Thyroid gland (tissue), 4 donors: Measurements from ENCODE around the gene SLC22A13. TPM values are rescaled to one million over a fixed set of nuclear protein-coding genes. Genes with fewer than 3 reads are reported as not detected.

Source experiments
- DNase-seq, 2 donors: peaks; one replicate each; pipeline ENCODE4 v3.0.0-alpha.2; 2019
- H3K27ac ChIP-seq, 3 donors: fragments of 200-600 bp; sonication (generic); 1 replicate in 2 of 3; 2 replicates in 1 of 3; pipeline ENCODE4 v1.5.1; 2016 to 2019; ENCODE audit warnings: mild to moderate bottlenecking in 1 of 3, moderate library complexity in 1 of 3
- H3K27me3 ChIP-seq: fragments of 200-600 bp; sonication (generic); one replicate; pipeline ENCODE4 v1.5.1; 2019
- H3K36me3 ChIP-seq, 2 donors: fragments of 200-600 bp; sonication (generic); one replicate each; pipeline ENCODE4 v1.5.1; 2016 to 2019
- H3K4me1 ChIP-seq, 2 donors: fragments of 200-600 bp; sonication (generic); one replicate each; pipeline ENCODE4 v1.5.1; 2017 to 2019
- H3K4me3 ChIP-seq, 3 donors: fragments of 200-600 bp; sonication (generic); replicated peaks in 1 of 3; 1 replicate in 2 of 3; 2 replicates in 1 of 3; pipeline ENCODE4 v1.5.1; 2016; ENCODE audit warnings: mild to moderate bottlenecking in 1 of 3
- H3K9me3 ChIP-seq: fragments of 200-600 bp; sonication (generic); one replicate; pipeline ENCODE4 v1.5.1; 2017
- CTCF ChIP-seq, 6 experiments: fragments of 200-600 bp in 3 of 6; fragments of 450-650 bp in 3 of 6; sonication (generic) in 3 of 6; IDR thresholded peaks; one replicate each; pipeline ENCODE4 v1.5.1; 2016 to 2019; ENCODE audit warnings: antibody characterized with exemption in 6 of 6, mild to moderate bottlenecking in 2 of 6, inconsistent platforms in 1 of 6, moderate library complexity in 1 of 6
- POLR2A ChIP-seq, 2 donors: fragments of 450-650 bp; IDR thresholded peaks; one replicate each; pipeline ENCODE4 v1.6.1; 2017; ENCODE audit warnings: antibody characterized with exemption in 2 of 2, mild to moderate bottlenecking in 2 of 2, moderate library complexity in 1 of 2
- intact Hi-C: fragments of 100-400 bp; cut with DNase I; formaldehyde crosslinking; loops from one replicate; pipeline ENCODE4 v1.15.1; 2023
- small RNA-seq: library from RNA; depleted of rRNA; stranded (forward); fragments of <200 nt; gene quantifications from one replicate; pipeline ENCODE3, GENCODE V24; 2016
- total RNA-seq, 4 donors: library from RNA; depleted of rRNA; stranded (reverse); fragments of >200 nt; gene quantifications; one replicate each; pipeline ENCODE4 v1.2.3, GENCODE V29; 2016

The SLC22A13 gene
- total RNA-seq, 4 donors from 2014 or later: 0.54 to 0.56 TPM; not detected in 2

- Histone ChIP-seq H3K4me3 (no peak overlapping the region), H3K9me3 (no peaks in the 10 kb centered on the region), H3K36me3 (no peaks in the 10 kb centered on the region), H3K27ac (no peak overlapping the region), H3K27me3 (no peaks in the 10 kb centered on the region), H3K4me1 (no peaks in the 10 kb centered on the region)
- intact Hi-C loops: no loop called here
- TF ChIP-seq POLR2A (IDR thresholded peaks at IDR 0.05) (no peak), CTCF (IDR thresholded peaks at IDR 0.05) (no peak)
- DNase-seq: no peak
Measured at GRCh38 chr3:38327335-38328009, 61.9 kb downstream of the SLC22A13 start.

Small RNA genes within 50 kb of the gene (small RNA-seq; reads per million reads assigned to genes)
- not detected for gene RNU6-235P

Other genes starting within 250 kb of the SLC22A13 start
- gene PLCD1, start 236.2 kb upstream of the SLC22A13 start, total RNA-seq: 10 to 100 TPM; 13.8 to 19.9 (median 16.0) TPM
- gene DLEC1, start 226.6 kb upstream of the SLC22A13 start, total RNA-seq: 1 to 10 TPM in 3 of 4 donors, under 1 TPM in 1; 0.44 to 1.7 (median 1.5) TPM
- gene ACAA1, start 128.7 kb upstream of the SLC22A13 start, total RNA-seq: 10 to 100 TPM; 63.3 to 86.1 (median 75.1) TPM
- 10 to 100 TPM; 18.0 to 23.8 (median 20.2) TPM for gene MYD88, start 127.2 kb upstream of the SLC22A13 start, total RNA-seq
- gene OXSR1, start 100.3 kb upstream of the SLC22A13 start, total RNA-seq: 10 to 100 TPM; 32.0 to 40.5 (median 37.9) TPM
- not detected for gene SLC22A14, start 16.5 kb downstream of the SLC22A13 start, total RNA-seq
- 1 to 10 TPM in 3 of 4 donors, under 1 TPM in 1; 0.78 to 1.7 (median 1.1) TPM for gene XYLB, start 81.0 kb downstream of the SLC22A13 start, total RNA-seq
- 10 to 100 TPM in 1 of 4 donors, 1 to 10 TPM in 3; 5.1 to 12.2 (median 7.7) TPM for gene ACVR2B, start 188.1 kb downstream of the SLC22A13 start, total RNA-seq
- 10 to 100 TPM in 3 of 4 donors, 1 to 10 TPM in 1; 7.6 to 17.6 (median 14.1) TPM for gene EXOG, start 230.5 kb downstream of the SLC22A13 start, total RNA-seq